AML-193 (cell line): ENCODE data around the gene CBFA2T3.

ENCODE experiments used
- DNase-seq, 2 experiments: peaks; one replicate each; lab custom pipeline; 2025; lab: John Stamatoyannopoulos, UW

The CBFA2T3 gene

GRCh38 chr16:88938777-88939244 is 38.2 kb downstream of the CBFA2T3 start:
- no peak for DNase-seq

GRCh38 chr16:88938119-88938776 is 38.8 kb downstream of the CBFA2T3 start:
- no peak for DNase-seq

- no peak for DNase-seq
These were observed 39.8 kb downstream of the CBFA2T3 start for GRCh38 chr16:88937206-88937621.

- peak; percentile 93 to 94 for DNase-seq
These were observed 40.3 kb downstream of the CBFA2T3 start for GRCh38 chr16:88936556-88937205.

- peak in 1 of 2 experiments; percentile 20 for DNase-seq
These were observed 40.9 kb downstream of the CBFA2T3 start for GRCh38 chr16:88936008-88936555.

GRCh38 chr16:88934066-88934667 is 42.8 kb downstream of the CBFA2T3 start:
- no peak for DNase-seq

GRCh38 chr16:88932929-88933328 is 44.1 kb downstream of the CBFA2T3 start:
- DNase-seq, result no peak

GRCh38 chr16:88931936-88932335 is 45.1 kb downstream of the CBFA2T3 start:
- DNase-seq, result no peak

GRCh38 chr16:88931373-88931900 is 45.6 kb downstream of the CBFA2T3 start:
- DNase-seq, result no peak

DNA sequence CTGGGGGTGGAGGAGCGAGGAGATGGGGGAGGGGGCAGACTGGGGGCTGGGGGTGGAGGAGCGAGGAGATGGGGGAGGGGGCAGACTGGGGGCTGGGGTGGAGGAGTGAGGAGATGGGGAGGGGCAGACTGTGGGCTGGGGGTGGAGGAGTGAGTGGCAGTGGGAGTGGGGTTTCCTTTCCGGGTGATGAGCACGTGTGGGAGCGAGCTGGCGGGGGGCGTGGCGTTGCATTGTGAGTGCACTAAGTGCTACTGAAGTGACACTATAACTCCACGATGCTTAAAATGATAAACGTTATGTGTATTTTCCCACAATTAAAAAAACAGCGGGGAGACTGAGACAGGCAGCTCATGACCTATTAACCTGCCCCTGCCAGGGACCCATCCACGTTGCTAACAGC is 46.3 kb downstream of the CBFA2T3 start:
- DNase-seq, result no peak

- DNase-seq, result no peak
These were observed 47.9 kb downstream of the CBFA2T3 start for GRCh38 chr16:88929091-88929445.

DNA sequence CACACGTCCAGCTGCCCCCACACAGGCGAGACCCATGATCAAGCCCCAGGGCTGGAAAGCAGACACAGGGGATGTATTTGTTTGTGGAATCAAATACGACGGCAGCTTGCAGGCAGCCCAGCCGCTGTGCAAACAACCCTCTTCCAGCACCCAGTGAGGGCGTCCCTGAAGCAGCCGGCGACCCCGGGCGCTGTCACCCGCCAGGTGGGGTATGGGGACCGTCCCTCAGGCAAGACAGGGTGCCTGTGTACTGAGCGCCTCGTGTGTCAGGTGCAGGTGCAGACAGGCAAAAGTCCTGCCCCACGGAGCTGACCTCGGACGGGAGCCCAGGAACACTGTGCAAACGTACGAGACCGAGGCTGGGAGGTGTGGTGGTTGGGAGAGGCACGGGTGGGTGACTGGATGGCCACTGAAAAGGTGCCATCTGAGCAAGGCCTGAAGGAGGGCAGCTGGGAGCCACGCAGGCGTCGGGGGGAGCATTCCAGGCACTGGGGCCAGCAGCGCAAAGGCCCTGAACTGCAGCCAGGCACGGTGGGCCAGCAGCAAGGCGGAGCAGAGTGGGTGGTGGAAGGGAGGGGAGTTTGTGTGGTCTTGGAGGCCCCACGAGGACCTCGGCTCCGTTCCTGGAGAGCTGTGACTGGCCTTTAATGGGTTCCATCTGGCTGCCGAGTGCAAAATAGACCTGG is 48.5 kb downstream of the CBFA2T3 start:
- no peak for DNase-seq

DNA sequence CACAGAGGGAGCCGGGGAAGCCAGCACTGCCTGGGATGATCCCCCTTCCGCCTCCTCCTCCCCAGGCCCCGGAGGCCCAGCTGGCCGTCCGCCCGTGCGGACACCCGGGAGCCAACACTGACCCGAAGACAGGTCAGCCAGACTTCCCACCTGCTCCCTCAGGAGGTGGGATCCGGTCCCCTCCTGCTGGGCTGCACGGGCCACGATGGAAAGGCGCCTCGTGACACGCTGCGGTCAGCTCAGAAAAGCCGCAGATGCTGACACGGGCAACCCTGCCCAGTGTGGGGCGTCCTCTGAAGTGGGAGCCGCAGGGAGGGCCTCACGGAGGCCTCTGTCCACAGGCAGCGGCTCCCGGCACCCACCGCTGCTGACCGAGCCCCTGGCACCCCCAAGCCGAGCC is 49.3 kb downstream of the CBFA2T3 start:
- no peak for DNase-seq

GRCh38 chr16:88927010-88927409 is 50.0 kb downstream of the CBFA2T3 start:
- no peak for DNase-seq

DNA sequence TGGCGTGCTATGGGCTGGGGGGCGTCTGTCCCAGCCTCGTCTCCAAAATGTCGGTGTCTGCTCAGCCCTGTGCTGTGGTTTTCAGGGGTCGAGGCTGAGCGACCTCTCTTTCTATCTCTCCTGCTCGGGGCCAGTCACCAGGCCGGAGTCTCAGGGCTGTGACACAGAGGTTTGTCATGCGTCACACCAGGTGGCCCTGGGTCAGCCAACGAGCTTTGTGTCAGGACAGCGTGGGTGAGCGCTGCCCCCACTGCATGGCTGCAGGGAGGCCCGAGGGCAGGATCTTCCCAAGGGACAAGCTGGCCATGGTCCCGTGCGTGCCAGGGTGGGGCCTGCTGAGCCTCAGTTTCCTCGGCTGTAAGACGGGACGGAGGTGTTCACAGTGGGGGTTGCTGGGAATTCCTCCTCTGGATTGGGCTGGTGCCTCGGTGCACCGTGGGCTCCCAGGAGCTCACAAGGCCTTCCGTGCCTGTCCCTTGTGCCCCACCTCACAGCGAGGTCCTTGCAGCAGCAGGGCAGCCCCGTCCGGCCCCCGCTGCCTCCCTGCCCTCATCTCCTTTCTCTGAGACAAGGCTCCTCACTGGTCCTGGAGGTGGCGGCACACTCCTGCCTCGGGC is 50.5 kb downstream of the CBFA2T3 start:
- DNase-seq, result no peak

GRCh38 chr16:88925540-88925887 is 51.5 kb downstream of the CBFA2T3 start:
- no peak for DNase-seq

DNA sequence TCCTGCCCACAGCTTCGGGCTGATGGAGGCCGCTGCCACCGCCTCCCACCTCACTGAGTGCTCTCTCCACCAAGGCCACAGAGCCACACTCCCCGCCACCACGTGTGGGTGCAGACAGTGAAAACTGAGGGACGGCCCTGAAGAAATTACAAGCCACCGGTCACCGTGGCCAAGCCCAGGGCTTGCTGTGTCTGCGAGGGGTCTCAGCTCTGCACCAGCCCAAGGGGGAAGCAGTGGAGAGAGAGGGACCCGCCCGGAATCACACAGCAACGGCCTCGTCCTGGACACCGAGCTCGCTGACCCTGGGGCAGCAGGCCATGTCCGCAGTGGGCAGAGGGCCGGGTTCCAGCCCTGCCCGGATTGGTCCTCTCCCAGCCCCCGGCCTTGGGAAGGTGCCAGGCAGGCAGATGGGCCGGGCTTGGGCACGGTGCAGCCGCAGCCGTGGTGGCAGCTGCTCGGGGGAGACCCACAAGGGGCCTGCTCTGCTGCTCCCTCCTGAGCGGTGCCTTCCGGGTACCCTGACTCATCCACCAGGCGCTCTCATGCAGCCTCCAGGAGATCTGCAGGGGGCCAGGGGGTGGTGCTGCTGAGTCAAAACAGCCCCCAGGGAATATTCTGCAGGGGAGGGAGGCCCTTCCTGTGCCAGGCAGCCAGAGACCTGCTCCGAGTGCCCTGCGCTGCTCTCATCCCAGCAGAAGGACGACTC is 52.0 kb downstream of the CBFA2T3 start:
- no peak for DNase-seq

DNA sequence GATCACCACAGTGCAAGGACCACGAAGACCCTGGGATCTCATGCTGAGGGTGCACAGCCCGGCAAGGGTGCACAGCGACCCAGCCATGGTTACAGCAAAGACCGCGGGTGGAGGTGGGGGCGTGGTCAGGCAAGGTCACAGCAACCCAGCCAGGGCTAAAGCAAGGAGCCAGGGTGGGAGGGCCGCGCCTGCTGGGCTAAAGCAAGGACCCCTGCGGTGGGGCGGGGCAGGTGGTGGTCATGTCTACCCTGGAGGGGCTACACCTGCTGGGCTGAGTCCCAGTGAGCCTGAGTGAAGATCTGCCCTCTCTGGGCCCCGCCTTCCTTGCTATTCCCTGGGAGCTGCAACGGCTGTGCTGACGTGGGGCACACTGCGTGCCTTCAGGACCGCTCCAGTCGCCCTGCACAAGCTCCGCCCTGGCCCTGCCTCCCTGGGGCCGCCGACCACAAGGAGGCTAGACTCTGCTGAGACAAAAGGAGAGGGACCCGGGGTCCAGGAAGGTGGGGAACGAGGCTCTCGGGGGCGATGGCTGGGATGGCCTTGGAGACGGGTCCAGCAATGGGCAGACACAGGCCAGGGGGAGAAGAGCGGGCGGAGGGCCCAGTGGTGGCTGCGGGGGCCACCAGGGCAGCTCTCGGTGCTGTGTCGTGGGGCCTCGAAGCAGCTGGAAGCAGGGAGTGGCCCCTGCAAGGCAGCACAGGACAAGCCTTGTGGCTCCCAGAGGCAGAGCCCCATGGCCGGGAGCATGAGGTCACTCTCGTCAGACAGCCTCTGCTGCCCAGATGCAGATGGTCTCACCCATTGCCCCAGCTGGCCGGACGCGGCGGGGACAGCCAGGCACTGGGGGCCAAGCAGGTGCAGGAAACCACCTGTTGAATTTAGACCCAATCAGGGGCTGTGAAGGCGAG is 52.8 kb downstream of the CBFA2T3 start:
- DNase-seq, result no peak

DNA sequence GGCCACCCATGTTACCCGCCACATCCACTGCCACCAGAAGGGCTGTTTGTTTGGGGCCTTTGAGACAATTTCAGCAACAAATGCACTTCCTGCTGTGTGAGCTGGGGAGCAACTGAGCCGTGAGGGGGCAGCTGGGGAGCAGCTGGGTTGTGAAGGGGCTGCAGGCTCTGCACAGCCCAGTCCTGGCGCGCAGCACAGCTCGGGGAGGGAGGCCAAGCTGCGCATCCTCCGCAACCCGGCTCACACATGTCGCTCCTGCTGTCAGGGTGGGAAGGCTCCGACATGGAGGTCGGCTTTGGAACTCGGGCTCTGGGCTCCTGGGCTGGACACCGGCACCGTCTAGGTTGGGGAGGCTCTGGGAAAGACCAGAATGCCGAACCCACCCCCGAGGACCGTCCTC is 53.6 kb downstream of the CBFA2T3 start:
- DNase-seq, result no peak

DNA sequence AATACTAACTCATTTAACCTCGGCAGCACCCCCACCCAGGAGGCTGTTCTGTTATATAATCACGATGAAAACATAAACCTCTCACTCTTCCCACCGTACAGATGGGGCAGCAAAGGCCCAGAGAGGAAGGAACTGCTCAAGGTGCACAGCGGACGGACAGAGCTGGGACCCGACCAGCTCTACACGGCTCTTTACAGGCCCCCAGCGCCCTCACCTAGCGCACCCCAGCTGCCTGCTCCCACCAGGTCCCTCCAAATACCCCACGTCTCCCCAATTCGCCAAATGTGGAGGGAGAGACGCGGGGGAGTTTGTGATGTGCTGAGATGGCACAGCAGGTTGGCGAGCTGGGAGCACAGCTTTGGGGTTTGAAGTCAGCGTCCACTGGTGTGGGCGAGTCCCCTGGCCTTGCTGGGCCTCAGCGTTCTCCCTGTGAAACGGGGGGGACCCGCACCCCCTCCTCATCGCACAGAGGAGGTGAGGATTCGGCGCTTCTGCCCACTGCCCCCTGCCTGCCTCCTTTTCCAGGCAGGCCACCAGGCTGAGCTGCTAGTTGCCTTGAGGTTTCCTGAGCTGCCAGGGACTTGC is 54.1 kb downstream of the CBFA2T3 start:
- DNase-seq, result no peak
